Mucosa of descending colon (tissue), 3 donors: ENCODE measurements around the gene YBX2. TPM values are rescaled to one million over a fixed set of nuclear protein-coding genes. Genes with fewer than 3 reads are reported as not detected.

ENCODE experiments used
- ATAC-seq: fragments of 200-7000 bp; cut with Tn5 transposase; one replicate; pipeline ENCODE4 v1.9.1; 2020; ENCODE audit warnings: mild to moderate bottlenecking, moderate library complexity
- DNase-seq, 3 donors: peaks; one replicate each; pipeline ENCODE4 v3.0.0-alpha.2; 2020
- H3K36me3 ChIP-seq: fragments of 200-600 bp; one replicate; pipeline ENCODE4 v1.8.0; 2021; ENCODE audit warnings: low read depth, mild to moderate bottlenecking
- H3K4me1 ChIP-seq: fragments of 200-600 bp; one replicate; pipeline ENCODE4 v1.8.0; 2021; ENCODE audit warnings: low read depth, mild to moderate bottlenecking
- H3K4me3 ChIP-seq: fragments of 200-600 bp; one replicate; pipeline ENCODE4 v1.8.0; 2021; ENCODE audit warnings: mild to moderate bottlenecking
- H3K9me3 ChIP-seq: fragments of 200-600 bp; one replicate; pipeline ENCODE4 v1.8.0; 2021; ENCODE audit warnings: mild to moderate bottlenecking
- intact Hi-C, 2 donors: fragments of 100-400 bp; cut with DNase I in 1 of 2; cut with micrococcal nuclease in 1 of 2; formaldehyde crosslinking; loops; one replicate each; pipeline versions ENCODE4 v1.11.0 to v1.11.1; 2022; cut with DNase I, micrococcal nuclease
- total RNA-seq, 3 donors: library from RNA; stranded (reverse); fragmentation: NEBNext Ultra II Directional in 2 of 3; extraction: Animal tissue kit (Norgen Biotek cat#: 25700) in 2 of 3; gene quantifications; one replicate each; pipeline versions ENCODE4 v1.2.1 to v1.2.4, GENCODE V29; 2021 to 2023
- TF ChIP-seq, protein P1 (sequence below): fragments of 200-600 bp; IDR thresholded peaks from one replicate; pipeline ENCODE4 v1.8.0; 2022; ENCODE audit warnings: antibody characterized with exemption, mild to moderate bottlenecking
- donor health status: DM: no; HTN: no; CAD: no; lungs with moderate emphysema.
- donor health status: DM: no; HTN: no; CAD: no.
- donor health status: DM: no; HTN: yes; CAD: no.

The YBX2 gene
- total RNA-seq, 3 donors from 2014 or later = 17.9 to 71.4 (median 37.8) TPM

- peaks cover 19% of the 10 kb centered on the region for H3K4me1 ChIP-seq
- H3K9me3 ChIP-seq = no peaks in the 10 kb centered on the region
- intact Hi-C loops = no loop called here
- H3K4me3 ChIP-seq = no peak overlapping the region
- no peaks in the 10 kb centered on the region for H3K36me3 ChIP-seq
- ATAC-seq = no peak
- TF ChIP-seq, protein P1, sequence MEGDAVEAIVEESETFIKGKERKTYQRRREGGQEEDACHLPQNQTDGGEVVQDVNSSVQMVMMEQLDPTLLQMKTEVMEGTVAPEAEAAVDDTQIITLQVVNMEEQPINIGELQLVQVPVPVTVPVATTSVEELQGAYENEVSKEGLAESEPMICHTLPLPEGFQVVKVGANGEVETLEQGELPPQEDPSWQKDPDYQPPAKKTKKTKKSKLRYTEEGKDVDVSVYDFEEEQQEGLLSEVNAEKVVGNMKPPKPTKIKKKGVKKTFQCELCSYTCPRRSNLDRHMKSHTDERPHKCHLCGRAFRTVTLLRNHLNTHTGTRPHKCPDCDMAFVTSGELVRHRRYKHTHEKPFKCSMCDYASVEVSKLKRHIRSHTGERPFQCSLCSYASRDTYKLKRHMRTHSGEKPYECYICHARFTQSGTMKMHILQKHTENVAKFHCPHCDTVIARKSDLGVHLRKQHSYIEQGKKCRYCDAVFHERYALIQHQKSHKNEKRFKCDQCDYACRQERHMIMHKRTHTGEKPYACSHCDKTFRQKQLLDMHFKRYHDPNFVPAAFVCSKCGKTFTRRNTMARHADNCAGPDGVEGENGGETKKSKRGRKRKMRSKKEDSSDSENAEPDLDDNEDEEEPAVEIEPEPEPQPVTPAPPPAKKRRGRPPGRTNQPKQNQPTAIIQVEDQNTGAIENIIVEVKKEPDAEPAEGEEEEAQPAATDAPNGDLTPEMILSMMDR = no peak
- DNase-seq = no peak
Measured at GRCh38 chr17:7285679-7286078, 8.8 kb downstream of the YBX2 start.

- TF ChIP-seq, protein P1 = no peak
- Histone ChIP-seq H3K4me3 (no peak overlapping the region), H3K4me1 (peaks cover 25% of the 10 kb centered on the region), H3K36me3 (no peaks in the 10 kb centered on the region), H3K9me3 (no peaks in the 10 kb centered on the region)
- ATAC-seq (no peak), DNase-seq (no peak)
- intact Hi-C loops = no loop called here
Measured at GRCh38 chr17:7284911-7285310, 9.5 kb downstream of the YBX2 start.

GRCh38 chr17:7283471-7284216 is 10.8 kb downstream of the YBX2 start:
- intact Hi-C loops = no loop called here
- no peaks in the 10 kb centered on the region for H3K9me3 ChIP-seq
- DNase-seq = no peak
- no peaks in the 10 kb centered on the region for H3K36me3 ChIP-seq
- TF ChIP-seq, protein P1 = no peak
- peaks cover 27% of the 10 kb centered on the region for H3K4me1 ChIP-seq
- no peak overlapping the region for H3K4me3 ChIP-seq
- no peak for ATAC-seq

DNA sequence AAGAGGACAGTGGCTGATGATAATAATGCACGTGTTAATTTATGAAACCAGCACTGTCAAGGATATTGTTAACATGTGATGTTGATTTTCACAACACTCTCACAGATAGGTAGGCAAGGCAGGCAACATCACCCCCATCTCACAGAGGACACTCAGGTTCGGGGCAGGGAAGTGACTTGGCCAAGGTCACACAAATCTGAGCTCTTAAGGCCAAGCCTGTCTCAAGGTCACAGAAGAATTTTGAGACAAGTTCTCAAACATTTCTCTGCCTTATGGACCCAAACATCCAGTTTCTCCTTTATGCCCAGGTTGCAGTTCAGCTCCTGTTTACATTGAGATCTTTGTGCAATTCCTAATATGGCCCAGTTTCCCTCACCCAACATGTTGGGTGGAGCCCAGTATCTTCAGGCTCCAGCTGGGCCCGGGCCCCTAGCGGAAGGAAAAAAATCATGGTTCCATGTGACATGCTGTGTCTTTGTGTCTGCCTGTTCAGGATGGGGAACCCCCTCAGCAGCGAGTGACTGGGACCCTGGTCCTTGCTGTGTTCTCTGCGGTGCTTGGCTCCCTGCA is 11.6 kb downstream of the YBX2 start:
- Histone ChIP-seq H3K9me3 (no peaks in the 10 kb centered on the region), H3K4me3 (no peak overlapping the region), H3K36me3 (no peaks in the 10 kb centered on the region), H3K4me1 (peaks cover 27% of the 10 kb centered on the region)
- TF ChIP-seq, protein P1 = no peak
- DNase-seq (no peak), ATAC-seq (no peak)
- intact Hi-C loops = no loop called here

DNA sequence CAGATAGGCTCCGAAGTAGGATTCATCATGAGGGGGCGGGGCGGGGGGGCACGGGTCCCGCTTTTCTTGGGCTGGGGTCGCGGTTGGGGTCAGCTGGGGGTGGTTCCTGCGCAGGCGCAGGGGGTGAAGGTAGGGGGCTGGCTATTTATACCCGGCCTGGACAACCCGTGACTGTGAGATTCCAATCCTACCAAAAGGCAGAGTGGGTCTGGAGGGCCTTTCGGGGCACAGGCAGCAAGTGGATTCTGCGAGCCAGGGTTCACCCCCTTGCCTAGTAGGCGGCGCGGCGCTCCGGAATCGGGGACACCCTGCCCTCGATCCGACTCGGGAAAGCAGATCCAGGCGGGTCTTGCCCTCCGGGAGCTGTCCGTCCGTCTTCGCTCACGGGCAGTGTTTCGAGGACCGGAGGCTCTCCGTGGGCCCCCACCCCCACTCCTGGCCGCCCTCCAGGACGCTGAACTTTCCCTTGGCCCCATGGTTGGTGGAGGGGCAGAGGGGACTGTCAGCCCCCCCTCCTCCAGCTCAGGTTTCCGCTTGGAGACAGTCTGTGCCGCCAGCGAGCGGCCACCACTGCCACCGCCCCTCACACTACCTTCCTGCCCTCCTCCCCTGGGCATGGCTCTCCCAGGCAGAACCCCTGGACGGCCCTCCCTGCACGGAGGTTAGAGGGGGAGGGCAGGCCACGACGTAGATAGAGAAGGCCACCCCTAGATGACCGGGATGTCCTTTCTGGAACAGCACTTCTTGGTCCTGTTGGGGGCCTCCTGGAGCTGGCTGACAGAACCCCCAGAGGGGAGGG is 12.3 kb downstream of the YBX2 start:
- peaks cover 27% of the 10 kb centered on the region for H3K4me1 ChIP-seq
- TF ChIP-seq, protein P1 = no peak
- no peaks in the 10 kb centered on the region for H3K36me3 ChIP-seq
- H3K4me3 ChIP-seq = no peak overlapping the region
- intact Hi-C loops = no loop called here
- H3K9me3 ChIP-seq = no peaks in the 10 kb centered on the region
- DNase-seq (peak; percentile 54 to 71 (median 64)), ATAC-seq (no peak)
